H1 (cell line): Measurements from ENCODE around the gene SIGLEC7. TPM values are rescaled to one million over a fixed set of nuclear protein-coding genes. Genes with fewer than 3 reads are reported as not detected.

Experiments used
- CTCF ChIA-PET: fragments of 300-600 bp; sonication (Branson Sonifier 250); formaldehyde crosslinking; loops from one replicate; lab custom pipeline; 2021; ENCODE audit not compliant: partially characterized antibody; lab: Charles Lee
- POLR2A ChIA-PET: fragments of 300-600 bp; sonication (Branson Sonifier 250); formaldehyde crosslinking; loops from one replicate; lab custom pipeline; 2021; ENCODE audit warnings: inconsistent platforms; ENCODE audit not compliant: partially characterized antibody; lab: Charles Lee
- DNase-seq, 2 experiments: peaks; one replicate each; pipeline versions ENCODE4 v3.0.0 to v3.0.0-alpha.2; 2010 to 2022; ENCODE audit warnings: low spot score in 2 of 2, low read depth in 1 of 2, mixed read lengths in 1 of 2
- FAIRE-seq: peaks from 2 replicates; lab custom pipeline; 2011; peaks lifted over from hg19 to GRCh38; lab: Jason Lieb, UNC
- H2AFZ ChIP-seq: 2 replicates; pipeline ENCODE4 v1.8.1; 2012; ENCODE audit warnings: low read length, inconsistent platforms
- H2AK5ac ChIP-seq: 2 replicates; pipeline ENCODE4 v1.6.1; 2013; ENCODE audit warnings: low read depth, low read length
- H2BK120ac ChIP-seq: replicated peaks from 2 replicates; pipeline ENCODE3; 2013; ENCODE audit warnings: low read depth, low read length, inconsistent platforms
- H2BK12ac ChIP-seq: 2 replicates; pipeline ENCODE4 v1.6.1; 2013; ENCODE audit warnings: low read depth, low read length
- H2BK15ac ChIP-seq: 2 replicates; pipeline ENCODE4 v1.6.1; 2013; ENCODE audit warnings: low read length
- H2BK20ac ChIP-seq: 2 replicates; pipeline ENCODE4 v1.6.1; 2013; ENCODE audit warnings: low read length
- H2BK5ac ChIP-seq: 2 replicates; pipeline ENCODE4 v1.6.1; 2013; ENCODE audit warnings: low read depth, low read length
- H3K14ac ChIP-seq: 2 replicates; pipeline ENCODE4 v1.6.1; 2013; ENCODE audit warnings: inconsistent platforms; ENCODE audit not compliant: insufficient read length
- H3K18ac ChIP-seq: 2 replicates; pipeline ENCODE4 v1.6.1; 2013; ENCODE audit warnings: low read length; ENCODE audit errors: extremely low read depth
- H3K23ac ChIP-seq: 2 replicates; pipeline ENCODE4 v1.6.1; 2013; ENCODE audit warnings: inconsistent platforms; ENCODE audit not compliant: insufficient read length
- H3K23me2 ChIP-seq: 2 replicates; pipeline ENCODE4 v1.6.1; 2013; ENCODE audit warnings: low read depth, low read length
- H3K27ac ChIP-seq: 2 replicates; pipeline ENCODE4 v1.6.1; 2011; ENCODE audit warnings: low read depth, low read length, inconsistent platforms
- H3K27me3 ChIP-seq, 4 experiments: replicated peaks in 1 of 4; 1 replicate in 1 of 4; 2 replicates in 3 of 4; pipeline versions ENCODE4 v1.6.1 to v1.8.1; 2011 to 2013; ENCODE audit warnings: low read length in 3 of 4, mild to moderate bottlenecking in 3 of 4, inconsistent platforms in 2 of 4, mixed read lengths in 2 of 4, moderate library complexity in 1 of 4; ENCODE audit not compliant: control insufficient read depth in 3 of 4, insufficient read depth in 3 of 4; ENCODE audit errors: extremely low read depth in 1 of 4
- H3K36me3 ChIP-seq, 4 experiments: 2 replicates each; pipeline versions ENCODE4 v1.6.1 to v1.8.1; 2011 to 2013; ENCODE audit warnings: mild to moderate bottlenecking in 4 of 4, low read length in 3 of 4, moderate library complexity in 2 of 4, control low read depth in 1 of 4, inconsistent platforms in 1 of 4; ENCODE audit not compliant: insufficient read depth in 4 of 4, control insufficient read depth in 2 of 4
- H3K4ac ChIP-seq: replicated peaks from 2 replicates; pipeline ENCODE3; 2013; ENCODE audit warnings: low read length, low read depth, mixed read lengths, inconsistent platforms; ENCODE audit not compliant: insufficient read length
- H3K4me1 ChIP-seq, 4 experiments: replicated peaks in 1 of 4; 1 replicate in 1 of 4; 2 replicates in 3 of 4; pipeline versions ENCODE4 v1.6.1 to v1.8.1; 2011 to 2013; ENCODE audit warnings: low read length in 3 of 4, inconsistent platforms in 2 of 4, mixed read lengths in 1 of 4; ENCODE audit not compliant: insufficient read depth in 4 of 4, control insufficient read depth in 3 of 4
- H3K4me2 ChIP-seq, 2 experiments: 2 replicates each; pipeline versions ENCODE4 v1.6.1 to v1.8.1; 2011 to 2013; ENCODE audit warnings: low read depth in 2 of 2, low read length in 2 of 2, control low read depth in 1 of 2, inconsistent platforms in 1 of 2, mild to moderate bottlenecking in 1 of 2; ENCODE audit not compliant: insufficient read depth in 1 of 2
- H3K4me3 ChIP-seq, 4 experiments: fragments of 200-600, 300-600 bp in 1 of 4; sonication (generic), shearing (Covaris generic), sonication (Bioruptor Twin) in 1 of 4; 2 replicates each; pipeline versions ENCODE4 v1.5.1 to v1.8.1; 2011 to 2016; ENCODE audit warnings: low read length in 4 of 4, low read depth in 3 of 4, control low read depth in 2 of 4, inconsistent platforms in 2 of 4, mild to moderate bottlenecking in 2 of 4, mixed read lengths in 1 of 4, moderate library complexity in 1 of 4; ENCODE audit not compliant: insufficient read depth in 2 of 4; ENCODE audit errors: extremely low read depth in 1 of 4
- H3K56ac ChIP-seq: replicated peaks from 2 replicates; pipeline ENCODE3; 2013; ENCODE audit warnings: low read depth, mild to moderate bottlenecking, mixed read lengths, low read length, inconsistent platforms; ENCODE audit not compliant: insufficient read length
- H3K79me1 ChIP-seq: 2 replicates; pipeline ENCODE4 v1.6.1; 2013; ENCODE audit warnings: low read depth, low read length, control low read depth
- H3K79me2 ChIP-seq, 2 experiments: 2 replicates each; pipeline versions ENCODE4 v1.6.1 to v1.8.1; 2012 to 2013; ENCODE audit warnings: low read length in 2 of 2, mild to moderate bottlenecking in 2 of 2, inconsistent platforms in 1 of 2; ENCODE audit not compliant: insufficient read depth in 2 of 2, control insufficient read depth in 1 of 2
- H3K9ac ChIP-seq, 4 experiments: replicated peaks in 1 of 4; 1 replicate in 1 of 4; 2 replicates in 3 of 4; pipeline versions ENCODE4 v1.6.1 to v1.8.1; 2011 to 2013; ENCODE audit warnings: low read depth in 3 of 4, low read length in 3 of 4, control low read depth in 2 of 4, mild to moderate bottlenecking in 2 of 4, moderate library complexity in 2 of 4, inconsistent platforms in 1 of 4; ENCODE audit errors: extremely low read depth in 1 of 4
- H3K9me3 ChIP-seq, 2 experiments: 2 replicates each; pipeline versions ENCODE4 v1.6.1 to v1.8.1; 2012 to 2013; ENCODE audit warnings: mild to moderate bottlenecking in 2 of 2, moderate library complexity in 2 of 2, control low read depth in 1 of 2, inconsistent platforms in 1 of 2, low read depth in 1 of 2, low read length in 1 of 2, mixed read lengths in 1 of 2; ENCODE audit not compliant: insufficient read depth in 2 of 2
- H4K20me1 ChIP-seq, 2 experiments: replicated peaks in 1 of 2; 2 replicates each; pipeline versions ENCODE3 to v1.8.1; 2011 to 2013; ENCODE audit warnings: inconsistent platforms in 2 of 2, low read length in 2 of 2, mild to moderate bottlenecking in 1 of 2; ENCODE audit not compliant: insufficient read depth in 2 of 2, control insufficient read depth in 1 of 2
- H4K5ac ChIP-seq: 2 replicates; pipeline ENCODE4 v1.6.1; 2013; ENCODE audit warnings: low read length, low read depth, mixed read lengths, inconsistent platforms; ENCODE audit not compliant: insufficient read length
- H4K8ac ChIP-seq: 2 replicates; pipeline ENCODE4 v1.8.0; 2013; ENCODE audit warnings: mild to moderate bottlenecking, moderate library complexity, low read length, inconsistent platforms; ENCODE audit not compliant: insufficient read depth; ENCODE audit errors: extremely low read depth
- H4K91ac ChIP-seq: replicated peaks from 2 replicates; pipeline ENCODE3; 2013; ENCODE audit warnings: low read length, mixed read lengths, inconsistent platforms; ENCODE audit not compliant: insufficient read length
- CBX8 ChIP-seq: fragments of 300-800, 300-1000 bp; sonication (generic); IDR thresholded peaks from 2 replicates; pipeline ENCODE4 v1.7.1; 2016; ENCODE audit warnings: low read depth, low read length, borderline replicate concordance
- CTBP2 ChIP-seq: IDR thresholded peaks from 2 replicates; pipeline ENCODE4 v1.7.0; 2011; ENCODE audit warnings: borderline replicate concordance, mild to moderate bottlenecking, moderate library complexity, mixed read lengths, low read length; ENCODE audit not compliant: insufficient read depth, insufficient read length
- JUN ChIP-seq: IDR thresholded peaks from 2 replicates; pipeline ENCODE4 v1.6.1; 2011; ENCODE audit warnings: low read depth, mild to moderate bottlenecking, improper control_type of control experiment, low read length
- KDM4A ChIP-seq: IDR thresholded peaks from one replicate; pipeline ENCODE4 v1.7.1; 2012; ENCODE audit warnings: low read depth, mild to moderate bottlenecking, moderate library complexity, low read length, inconsistent platforms; ENCODE audit not compliant: severe bottlenecking
- MAFK ChIP-seq: IDR thresholded peaks from 2 replicates; pipeline ENCODE4 v1.6.1; 2012; ENCODE audit warnings: low read depth, mild to moderate bottlenecking, improper control_type of control experiment, low read length
- TAF1 ChIP-seq: IDR thresholded peaks from 2 replicates; pipeline ENCODE4 v1.6.1; 2011; ENCODE audit warnings: mild to moderate bottlenecking, low read depth, low read length
- YY1 ChIP-seq: IDR thresholded peaks from 2 replicates; pipeline ENCODE4 v1.6.1; 2011; ENCODE audit warnings: low read depth, mild to moderate bottlenecking, low read length
- WGBS, 2 experiments: shearing (Covaris generic) in 1 of 2; methylation state at CpG; one replicate each; pipeline versions ENCODE4 v1.1.6 to v1.1.7; 2013 to 2015; ENCODE audit warnings: low lambda C conversion rate in 2 of 2, mixed read lengths in 2 of 2, inconsistent platforms in 1 of 2, low coverage in 1 of 2, missing lambda C conversion rate in 1 of 2; ENCODE audit not compliant: insufficient replicate concordance in 2 of 2, insufficient coverage in 1 of 2, insufficient read length in 1 of 2; ENCODE audit errors: extremely low coverage in 1 of 2, missing lambda C conversion rate in 1 of 2; 5-methylcytosine and 5-hydroxymethylcytosine counted together
- polyA plus RNA-seq, 7 experiments: library from polyadenylated mRNA; depleted of rRNA in 3 of 7; stranded (reverse) in 5 of 7; unstranded in 2 of 7; fragments of >200 nt in 5 of 7; fragments of 200-250 nt in 2 of 7; gene quantifications; 1 replicate in 5 of 7; 2 replicates in 1 of 7; 4 replicates in 1 of 7; pipeline versions ENCODE4 v1.2.1 to v1.2.3, GENCODE V29; 2011 to 2013; ENCODE audit warnings: missing spikeins in 2 of 7, mixed read lengths in 2 of 7
- total RNA-seq: library from RNA; stranded (reverse); fragmentation: NEBNext Ultra II Directional; extraction: Animal tissue kit (Norgen Biotek cat#: 25700); gene quantifications from 2 replicates; pipeline ENCODE4 v1.2.1, GENCODE V29; 2021
- TF ChIP-seq, protein P1 (sequence below): IDR thresholded peaks from 2 replicates; pipeline ENCODE4 v1.6.1; 2012; ENCODE audit warnings: inconsistent platforms
- TF ChIP-seq, protein P2 (sequence below): IDR thresholded peaks from 2 replicates; pipeline ENCODE4 v1.6.1; 2011; ENCODE audit warnings: low read length, improper control_type of control experiment

Gene SIGLEC7
- total and polyA plus RNA-seq, 2 of the 8 experiments (the other 6 are each of a cell fraction or from before 2014, with no cell fraction given), result not detected

DNA sequence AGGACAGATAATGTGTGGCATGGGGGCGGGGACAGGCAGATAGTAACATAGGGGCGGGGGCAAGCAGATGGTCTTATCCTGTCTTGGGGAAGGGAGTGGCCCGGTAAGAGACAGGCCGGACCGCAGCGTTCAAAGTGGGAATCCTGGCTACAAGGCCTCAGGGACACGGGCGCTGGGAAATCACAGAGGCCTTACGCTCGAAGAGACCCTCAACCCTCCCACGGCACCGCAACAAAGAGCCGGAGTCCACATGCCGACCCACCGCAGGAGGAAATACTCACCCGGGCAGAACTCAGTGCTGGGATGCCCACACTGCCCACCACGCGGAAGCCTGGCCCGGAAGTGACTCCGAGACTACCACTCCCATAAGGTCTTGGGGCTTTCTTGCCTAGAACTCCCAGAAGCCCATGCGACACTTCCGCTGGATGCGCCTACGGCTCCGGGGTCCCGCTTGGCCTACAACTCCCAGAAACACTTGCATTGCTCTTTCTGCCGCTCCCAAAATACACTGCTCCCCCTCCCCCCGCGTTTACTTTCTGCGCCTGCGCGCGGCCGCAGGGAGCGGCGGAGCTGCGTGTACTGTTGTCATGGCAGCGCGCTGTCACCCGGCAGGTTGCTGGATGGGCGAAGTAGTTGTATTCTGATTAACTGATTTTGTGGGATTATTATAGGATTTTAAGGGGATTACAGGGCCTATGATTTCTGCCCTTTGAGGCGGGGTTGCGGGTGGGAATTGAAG is 33.9 kb upstream of the SIGLEC7 start, which contains the start of gene CTU1:
CTU1 (minus strand) TSS at position 344 of the 739 bp plus-strand sequence. CDS start 3,840 bp downstream, outside the sequence.
- H3K79me1 ChIP-seq, result peaks cover 4% of the 10 kb centered on the region
- no peak within 1 kb of the TSS for H2BK15ac ChIP-seq
- peak within 1 kb of the TSS; percentile 69 to 92 (median 81) for H3K4me3 ChIP-seq
- H3K14ac ChIP-seq, result no peak within 1 kb of the TSS
- H2BK120ac ChIP-seq, result no peak within 1 kb of the TSS
- peaks cover 0 to 13% (median 0%) of the 10 kb centered on the region in 4 experiments; a peak in 3 of 7 replicates for H3K27me3 ChIP-seq
- 1% methylated on average over 38 of the region's 43 CpGs; no CpG with 5 or more reads in 1 of the 2 experiments for WGBS, 2 experiments
- no peak within 1 kb of the TSS for H2BK12ac ChIP-seq
- H3K9me3 ChIP-seq, result no peaks in the 10 kb centered on the region
- H3K23me2 ChIP-seq, result peaks cover 11% of the 10 kb centered on the region
- no peak within 1 kb of the TSS for H2BK20ac ChIP-seq
- peak; percentile 97 for FAIRE-seq
- no peak within 1 kb of the TSS for H2BK5ac ChIP-seq
- no peak within 1 kb of the TSS for H3K23ac ChIP-seq
- H4K8ac ChIP-seq, result peak within 1 kb of the TSS; percentile 60; the same call in 1 of the 2 replicates
- no peak within 1 kb of the TSS for H2AK5ac ChIP-seq
- peak; percentile 94 to 98 for DNase-seq
- H3K4me2 ChIP-seq, result peak within 1 kb of the TSS; percentile 88 to 89
- peak within 1 kb of the TSS in 3 of 4 experiments; percentile 15 to 59 (median 28); a peak in 5 of 7 replicates for H3K9ac ChIP-seq
- CTCF ChIA-PET, result interaction anchor here (1.0 kb wide), 1 partner anchor 12 kb away, joined by 3 read pairs; no protein-coding TSS in a partner anchor
- no peak within 1 kb of the TSS for H4K91ac ChIP-seq
- H3K79me2 ChIP-seq, result no peaks in the 10 kb centered on the region
- H3K36me3 ChIP-seq, result peaks cover 0 to 7% (median 1%) of the 10 kb centered on the region in 4 experiments; a peak in 2 of 8 replicates
- POLR2A ChIA-PET, result interaction anchor here (0.7 to 0.8 kb wide), 2 partner anchors 12 to 312 kb away, joined by 3 read pairs; no protein-coding TSS in a partner anchor
- H3K4ac ChIP-seq, result no peak within 1 kb of the TSS
- no peak within 1 kb of the TSS for H3K27ac ChIP-seq
- peaks cover 2 to 6% of the 10 kb centered on the region in 2 experiments for H4K20me1 ChIP-seq
- no peak within 1 kb of the TSS for H3K56ac ChIP-seq
- no peak within 1 kb of the TSS; the same call in 1 of the 2 replicates for H2AFZ ChIP-seq
- H4K5ac ChIP-seq, result no peak within 1 kb of the TSS
- H3K4me1 ChIP-seq, result peaks cover 0 to 6% (median 0%) of the 10 kb centered on the region in 4 experiments; a peak in 3 of 7 replicates
- no peak within 1 kb of the TSS for H3K18ac ChIP-seq
- 0 out of 2 replicates have a peak, but pooled peaks have one; percentile 37 for TF ChIP-seq YY1
- TF ChIP-seq CBX8, result no peak
- TF ChIP-seq CTBP2, result peak; percentile 74
- no peak for TF ChIP-seq KDM4A
- TF ChIP-seq, protein P1, sequence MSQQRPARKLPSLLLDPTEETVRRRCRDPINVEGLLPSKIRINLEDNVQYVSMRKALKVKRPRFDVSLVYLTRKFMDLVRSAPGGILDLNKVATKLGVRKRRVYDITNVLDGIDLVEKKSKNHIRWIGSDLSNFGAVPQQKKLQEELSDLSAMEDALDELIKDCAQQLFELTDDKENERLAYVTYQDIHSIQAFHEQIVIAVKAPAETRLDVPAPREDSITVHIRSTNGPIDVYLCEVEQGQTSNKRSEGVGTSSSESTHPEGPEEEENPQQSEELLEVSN, result 0 out of 2 replicates have a peak, but pooled peaks have one; percentile 12
- TF ChIP-seq, protein P2, sequence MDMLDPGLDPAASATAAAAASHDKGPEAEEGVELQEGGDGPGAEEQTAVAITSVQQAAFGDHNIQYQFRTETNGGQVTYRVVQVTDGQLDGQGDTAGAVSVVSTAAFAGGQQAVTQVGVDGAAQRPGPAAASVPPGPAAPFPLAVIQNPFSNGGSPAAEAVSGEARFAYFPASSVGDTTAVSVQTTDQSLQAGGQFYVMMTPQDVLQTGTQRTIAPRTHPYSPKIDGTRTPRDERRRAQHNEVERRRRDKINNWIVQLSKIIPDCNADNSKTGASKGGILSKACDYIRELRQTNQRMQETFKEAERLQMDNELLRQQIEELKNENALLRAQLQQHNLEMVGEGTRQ, result no peak
- TF ChIP-seq JUN, result no peak
- TF ChIP-seq TAF1, result peak; percentile 47
- no peak for TF ChIP-seq MAFK
